ENCODE measurements around the gene USP15. TPM values are rescaled to one million over a fixed set of nuclear protein-coding genes. Genes with fewer than 3 reads are reported as not detected.

USP15 gene
- polyA plus RNA-seq, 3 donors: 19.2 to 27.7 (median 26.4) TPM

GRCh38 chr12:62272936-62273552 is 12.8 kb downstream of the USP15 start:
- WGBS, 3 donors: 64 to 86% (median 78%) methylated on average over 3 of the region's 3 CpGs
- no peak overlapping the region for H3K27ac ChIP-seq (ENCODE audit: low read depth, low read length)

GRCh38 chr12:62273724-62274380 is 13.6 kb downstream of the USP15 start:
- no peak overlapping the region for H3K27ac ChIP-seq (ENCODE audit: low read depth, low read length)
- 44 to 86% (median 81%) methylated on average over 5 of the region's 5 CpGs for WGBS, 3 donors

GRCh38 chr12:62278022-62278421 is 17.8 kb downstream of the USP15 start:
- H3K27ac ChIP-seq (ENCODE audit: low read depth, low read length): no peak overlapping the region
- WGBS, 3 donors: 94 to 100% (median 94%) methylated on average over 2 of the region's 2 CpGs

- 100% methylated on average over 1 of the region's 1 CpG for WGBS, 3 donors
- H3K27ac ChIP-seq (ENCODE audit: low read depth, low read length): no peak overlapping the region
Observed at GRCh38 chr12:62279058-62279457, 18.9 kb downstream of the USP15 start.

- H3K27ac ChIP-seq (ENCODE audit: low read depth, low read length): no peak overlapping the region
Observed at GRCh38 chr12:62279961-62280360, 19.8 kb downstream of the USP15 start.

- WGBS, 3 donors: 65 to 85% (median 83%) methylated on average over 2 of the region's 2 CpGs
- no peak overlapping the region for H3K27ac ChIP-seq (ENCODE audit: low read depth, low read length)
Observed at GRCh38 chr12:62282057-62282774, 22.0 kb downstream of the USP15 start.

- H3K27ac ChIP-seq (ENCODE audit: low read depth, low read length): no peak overlapping the region
Observed at GRCh38 chr12:62284749-62285148, 24.5 kb downstream of the USP15 start.

GRCh38 chr12:62285284-62285683 is 25.1 kb downstream of the USP15 start:
- 98 to 100% (median 100%) methylated on average over 1 of the region's 1 CpG for WGBS, 3 donors
- H3K27ac ChIP-seq (ENCODE audit: low read depth, low read length): no peak overlapping the region

- 79 to 92% (median 92%) methylated on average over 5 of the region's 5 CpGs for WGBS, 3 donors
- no peak overlapping the region for H3K27ac ChIP-seq (ENCODE audit: low read depth, low read length)
Observed at GRCh38 chr12:62288328-62288727, 28.1 kb downstream of the USP15 start.

- WGBS, 3 donors: 96 to 100% (median 98%) methylated on average over 1 of the region's 1 CpG
- H3K27ac ChIP-seq (ENCODE audit: low read depth, low read length): no peak overlapping the region
Observed at GRCh38 chr12:62290846-62291245, 30.6 kb downstream of the USP15 start.

- 72 to 94% (median 88%) methylated on average over 2 of the region's 2 CpGs for WGBS, 3 donors
- no peak overlapping the region for H3K27ac ChIP-seq (ENCODE audit: low read depth, low read length)
Observed at GRCh38 chr12:62291864-62292760, 31.9 kb downstream of the USP15 start.

- 78 to 89% (median 87%) methylated on average over 6 of the region's 6 CpGs for WGBS, 3 donors
- H3K27ac ChIP-seq (ENCODE audit: low read depth, low read length): no peak overlapping the region
Observed at GRCh38 chr12:62292761-62293344, 32.6 kb downstream of the USP15 start.

- WGBS, 3 donors: 97 to 100% (median 100%) methylated on average over 1 of the region's 1 CpG
- no peak overlapping the region for H3K27ac ChIP-seq (ENCODE audit: low read depth, low read length)
Observed at GRCh38 chr12:62294378-62294777, 34.2 kb downstream of the USP15 start.

GRCh38 chr12:62296001-62296400 is 35.8 kb downstream of the USP15 start:
- 91 to 100% (median 93%) methylated on average over 2 of the region's 2 CpGs for WGBS, 3 donors

GRCh38 chr12:62297321-62297720 is 37.1 kb downstream of the USP15 start:
- H3K27ac ChIP-seq (ENCODE audit: low read depth, low read length): no peak overlapping the region

More at GRCh38 chr12:62296001-62296400, 35.8 kb downstream of the USP15 start:
- no peak overlapping the region for H3K27ac ChIP-seq (ENCODE audit: low read depth, low read length)

- 68 to 80% (median 70%) methylated on average over 3 of the region's 3 CpGs for WGBS, 3 donors
Observed at GRCh38 chr12:62299617-62300016, 39.4 kb downstream of the USP15 start.

GRCh38 chr12:62301080-62301798 is 41.0 kb downstream of the USP15 start:
- 76 to 88% (median 84%) methylated on average over 6 of the region's 6 CpGs for WGBS, 3 donors
- no peak overlapping the region for H3K27ac ChIP-seq (ENCODE audit: low read depth, low read length)

More at GRCh38 chr12:62299617-62300016, 39.4 kb downstream of the USP15 start:
- H3K27ac ChIP-seq (ENCODE audit: low read depth, low read length): no peak overlapping the region

GRCh38 chr12:62301799-62302133 is 41.6 kb downstream of the USP15 start:
- 95 to 100% (median 97%) methylated on average over 1 of the region's 1 CpG for WGBS, 3 donors
- no peak overlapping the region for H3K27ac ChIP-seq (ENCODE audit: low read depth, low read length)
